Astrocyte of the spinal cord (primary cell): ENCODE measurements around the gene ZCCHC24.
"Not testable (repeated sequence)": the region's sequence is repeated elsewhere in the genome, so short reads cannot be mapped to it uniquely, and the experiment has no call there.

Source experiments
- DNase-seq: peaks from one replicate; pipeline ENCODE4 v3.0.0; 2011; ENCODE audit warnings: low read depth, low spot score
- H3K4me3 ChIP-seq: 2 replicates; pipeline ENCODE4 v1.5.1; 2011; ENCODE audit warnings: low read depth, mild to moderate bottlenecking, low read length, moderate library complexity
- CTCF ChIP-seq: IDR thresholded peaks from 2 replicates; pipeline ENCODE4 v1.5.1; 2012; ENCODE audit warnings: low read depth, mild to moderate bottlenecking, low read length, inconsistent platforms
- in situ Hi-C: cut with HindIII; loops from 2 replicates; pipeline ENCODE4 v1.10.0; 2017; ENCODE audit warnings: low sequenced_read_pairs

The ZCCHC24 gene

GRCh38 chr10:79344502-79345195 lies 100.8 kb downstream of the ZCCHC24 start:
- no peak for DNase-seq
- in situ Hi-C loops = no loop called here
- no peak overlapping the region for H3K4me3 ChIP-seq
- no peak for TF ChIP-seq CTCF

- no peak overlapping the region for H3K4me3 ChIP-seq
- no peak for TF ChIP-seq CTCF
- no peak for DNase-seq
- in situ Hi-C loops = no loop called here
Measured at GRCh38 chr10:79342811-79343561, 102.4 kb downstream of the ZCCHC24 start.

GRCh38 chr10:79342295-79342761 lies 103.1 kb downstream of the ZCCHC24 start:
- TF ChIP-seq CTCF = no peak
- no peak overlapping the region for H3K4me3 ChIP-seq
- DNase-seq = no peak
- in situ Hi-C loops = no loop called here

GRCh38 chr10:79340646-79341244 lies 104.7 kb downstream of the ZCCHC24 start:
- no peak for TF ChIP-seq CTCF
- DNase-seq = no peak
- in situ Hi-C loops = no loop called here

GRCh38 chr10:79339266-79339665 lies 106.2 kb downstream of the ZCCHC24 start:
- in situ Hi-C loops = no loop called here
- no peak for DNase-seq
- no peak for TF ChIP-seq CTCF
- no peak overlapping the region for H3K4me3 ChIP-seq

More at GRCh38 chr10:79340646-79341244, 104.7 kb downstream of the ZCCHC24 start:
- H3K4me3 ChIP-seq = no peak overlapping the region

- H3K4me3 ChIP-seq, DNase-seq, in situ Hi-C loops: not testable (repeated sequence)
Measured at GRCh38 chr10:79337783-79338469, 107.5 kb downstream of the ZCCHC24 start.
